Measurements from ENCODE around the gene RIPOR3.

- TF ChIP-seq CTCF (IDR thresholded peaks at IDR 0.05) = no peak
- TF ChIP-seq POLR2A (IDR thresholded peaks at IDR 0.05) = no peak
These were observed 96.5 kb downstream of the RIPOR3 start for GRCh38 chr20:50594591-50595432.
